ENCODE results near the gene NDUFAF4. TPM values are rescaled to one million over a fixed set of nuclear protein-coding genes. Genes with fewer than 3 reads are reported as not detected.

The NDUFAF4 gene
- polyA plus RNA-seq (2013, experiment 1 of 2): 41.4 TPM
- 36.6 TPM for polyA plus RNA-seq (2013, experiment 2 of 2)

DNA sequence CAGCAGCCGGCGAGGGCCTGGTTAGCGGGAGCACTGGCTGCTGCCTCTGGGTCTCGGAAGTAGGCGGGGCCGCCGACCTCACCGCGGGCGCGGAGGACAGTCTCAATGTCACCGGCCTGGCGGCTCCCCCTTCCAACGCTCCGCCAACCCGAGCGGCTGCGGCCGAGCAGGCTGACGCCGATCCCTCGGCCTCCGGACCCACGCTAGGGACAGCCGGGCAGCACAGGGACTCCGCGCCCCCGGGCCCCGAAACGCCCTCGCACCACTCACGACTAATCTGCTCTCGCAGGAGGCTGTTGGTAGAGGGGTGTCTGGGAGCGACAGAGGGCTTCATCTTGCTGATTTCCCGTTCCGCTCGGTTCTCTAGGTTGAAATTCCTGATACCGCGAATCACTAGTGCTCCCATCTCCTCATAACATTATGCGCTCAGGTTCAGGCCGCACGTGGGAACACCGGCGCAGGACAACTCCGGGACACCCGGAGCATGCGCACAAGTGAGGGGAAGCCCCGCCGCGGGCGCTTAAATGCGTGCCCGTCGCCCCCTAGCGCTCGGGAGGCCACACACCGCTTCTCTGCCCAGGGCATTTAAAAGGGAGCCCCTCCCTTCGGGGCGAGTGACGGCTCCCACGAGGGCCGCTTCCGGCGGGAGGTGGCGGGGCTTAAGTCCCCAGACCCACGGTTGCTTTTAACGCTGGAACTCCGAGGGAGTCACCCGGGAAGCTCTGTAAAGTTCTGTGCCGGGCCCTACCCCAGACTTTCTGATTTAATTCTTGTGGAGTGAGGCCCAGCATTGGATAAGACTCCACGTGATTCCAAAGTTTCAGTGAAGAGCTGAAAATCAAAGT lies at the start of gene NDUFAF4:
NDUFAF4 (minus strand) TSS at position 496 of the 845 bp plus-strand sequence; CDS start at position 406, 90 bp downstream.
- no peak within 1 kb of the TSS for H4K91ac ChIP-seq (ENCODE audit: low read depth, low read length, poor library complexity)
- H3K79me1 ChIP-seq (ENCODE audit: low read depth, low read length): peaks cover 1% of the 10 kb centered on the region
- no peak within 1 kb of the TSS for H2BK15ac ChIP-seq (ENCODE audit: low read length)
- peak within 1 kb of the TSS; percentile 70 for H3K27ac ChIP-seq (replicated peaks; ENCODE audit: low read length)
- no peak within 1 kb of the TSS for H2BK12ac ChIP-seq (ENCODE audit: low read length)
- H2AK5ac ChIP-seq (ENCODE audit: low read depth, low read length): no peak within 1 kb of the TSS
- no peaks in the 10 kb centered on the region for H3K9me3 ChIP-seq (replicated peaks in 1 of 2; ENCODE audit: control insufficient read depth in 2 of 2, insufficient read depth in 1 of 2, low read depth in 1 of 2, low read length in 2 of 2)
- H3K18ac ChIP-seq (ENCODE audit: low read length): peak within 1 kb of the TSS; percentile 76
- H3K23ac ChIP-seq (ENCODE audit: low read depth, low read length, poor library complexity): peak within 1 kb of the TSS; percentile 66
- H3K36me3 ChIP-seq (replicated peaks in 1 of 2; ENCODE audit: control insufficient read depth in 2 of 2, insufficient read depth in 2 of 2, low read length in 2 of 2): peaks cover 7 to 38% of the 10 kb centered on the region in 2 donors
- H3K4me1 ChIP-seq (ENCODE audit: control insufficient read depth in 2 of 2, insufficient read depth in 1 of 2, low read depth in 1 of 2, low read length in 2 of 2): peaks cover 1 to 5% of the 10 kb centered on the region in 2 donors
- peaks cover 0 to 4% (median 0%) of the 10 kb centered on the region in 3 experiments for H3K27me3 ChIP-seq (ENCODE audit: control insufficient read depth in 3 of 3, insufficient read depth in 3 of 3, low read depth in 1 of 3, low read length in 3 of 3)
- peak within 1 kb of the TSS; percentile 85 for H3K14ac ChIP-seq (ENCODE audit: low read length)
- H3K4me3 ChIP-seq (ENCODE audit: low read length in 2 of 2): peak within 1 kb of the TSS; percentile 95 to 97
- H4K8ac ChIP-seq (ENCODE audit: low read depth, low read length): no peak within 1 kb of the TSS
- peak within 1 kb of the TSS; percentile 82 for H3K4me2 ChIP-seq (ENCODE audit: insufficient read depth, low read length, poor library complexity, severe bottlenecking)
- WGBS, 2 donors (ENCODE audit: extremely low coverage in 2 of 2, insufficient read length in 2 of 2, insufficient replicate concordance in 1 of 2): no CpG with 5 or more reads among the region's 71 CpGs
- H2AFZ ChIP-seq (ENCODE audit: low read length): peak within 1 kb of the TSS; percentile 98
- peak within 1 kb of the TSS; percentile 87 for H3K9ac ChIP-seq (ENCODE audit: low read depth, low read length, poor library complexity)
- H2BK120ac ChIP-seq (ENCODE audit: low read depth, low read length): no peak within 1 kb of the TSS
- no peak within 1 kb of the TSS for H3K4ac ChIP-seq (ENCODE audit: low read length)
- DNase-seq (ENCODE audit: low spot score): peak; percentile 91
- no peak within 1 kb of the TSS for H2BK5ac ChIP-seq (ENCODE audit: low read length)

DNA sequence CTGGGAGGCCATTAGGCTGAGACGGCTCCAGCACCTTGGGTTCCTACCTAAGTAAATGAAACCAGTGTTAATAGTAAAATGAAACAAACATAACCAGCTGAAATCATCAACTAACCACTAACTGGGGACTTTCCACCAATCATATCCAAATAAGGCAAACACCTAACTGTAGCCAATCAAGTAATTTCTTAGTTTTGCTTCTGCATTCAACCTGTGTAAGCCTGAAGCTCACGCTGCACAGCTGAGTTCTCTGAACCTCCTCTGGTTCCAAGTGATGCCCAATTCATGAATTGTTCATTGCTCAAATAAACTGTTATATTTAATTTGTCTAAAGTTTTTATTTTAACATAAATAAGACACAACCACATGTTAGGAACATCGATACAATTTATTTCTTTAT lies 49.4 kb upstream of the NDUFAF4 start:
- H3K4me2 ChIP-seq (ENCODE audit: insufficient read depth, low read length, poor library complexity, severe bottlenecking): no peak overlapping the region
- no peak overlapping the region for H3K23ac ChIP-seq (ENCODE audit: low read depth, low read length, poor library complexity)
- no peaks in the 10 kb centered on the region for H3K27me3 ChIP-seq (ENCODE audit: control insufficient read depth in 3 of 3, insufficient read depth in 3 of 3, low read depth in 1 of 3, low read length in 3 of 3)
- H3K27ac ChIP-seq (replicated peaks; ENCODE audit: low read length): no peak overlapping the region
- no peak overlapping the region for H3K4me3 ChIP-seq (ENCODE audit: low read length in 2 of 2)
- H2AFZ ChIP-seq (ENCODE audit: low read length): no peak overlapping the region
- DNase-seq (ENCODE audit: low spot score): no peak
- H3K36me3 ChIP-seq (replicated peaks in 1 of 2; ENCODE audit: control insufficient read depth in 2 of 2, insufficient read depth in 2 of 2, low read length in 2 of 2): no peaks in the 10 kb centered on the region
- H4K8ac ChIP-seq (ENCODE audit: low read depth, low read length): no peak overlapping the region
- H3K14ac ChIP-seq (ENCODE audit: low read length): no peak overlapping the region
- H2AK5ac ChIP-seq (ENCODE audit: low read depth, low read length): no peak overlapping the region
- H2BK5ac ChIP-seq (ENCODE audit: low read length): no peak overlapping the region
- no peak overlapping the region for H2BK12ac ChIP-seq (ENCODE audit: low read length)
- H3K4me1 ChIP-seq (ENCODE audit: control insufficient read depth in 2 of 2, insufficient read depth in 1 of 2, low read depth in 1 of 2, low read length in 2 of 2): no peaks in the 10 kb centered on the region
- H3K9me3 ChIP-seq (replicated peaks in 1 of 2; ENCODE audit: control insufficient read depth in 2 of 2, insufficient read depth in 1 of 2, low read depth in 1 of 2, low read length in 2 of 2): no peaks in the 10 kb centered on the region
- H2BK120ac ChIP-seq (ENCODE audit: low read depth, low read length): no peak overlapping the region
- H2BK15ac ChIP-seq (ENCODE audit: low read length): no peak overlapping the region
- WGBS, 2 donors (ENCODE audit: extremely low coverage in 2 of 2, insufficient read length in 2 of 2, insufficient replicate concordance in 1 of 2): no CpG with 5 or more reads among the region's 3 CpGs
- H3K18ac ChIP-seq (ENCODE audit: low read length): no peak overlapping the region
- H3K79me1 ChIP-seq (ENCODE audit: low read depth, low read length): no peaks in the 10 kb centered on the region
- no peak overlapping the region for H4K91ac ChIP-seq (ENCODE audit: low read depth, low read length, poor library complexity)
- H3K4ac ChIP-seq (ENCODE audit: low read length): no peak overlapping the region
- no peak overlapping the region for H3K9ac ChIP-seq (ENCODE audit: low read depth, low read length, poor library complexity)

DNA sequence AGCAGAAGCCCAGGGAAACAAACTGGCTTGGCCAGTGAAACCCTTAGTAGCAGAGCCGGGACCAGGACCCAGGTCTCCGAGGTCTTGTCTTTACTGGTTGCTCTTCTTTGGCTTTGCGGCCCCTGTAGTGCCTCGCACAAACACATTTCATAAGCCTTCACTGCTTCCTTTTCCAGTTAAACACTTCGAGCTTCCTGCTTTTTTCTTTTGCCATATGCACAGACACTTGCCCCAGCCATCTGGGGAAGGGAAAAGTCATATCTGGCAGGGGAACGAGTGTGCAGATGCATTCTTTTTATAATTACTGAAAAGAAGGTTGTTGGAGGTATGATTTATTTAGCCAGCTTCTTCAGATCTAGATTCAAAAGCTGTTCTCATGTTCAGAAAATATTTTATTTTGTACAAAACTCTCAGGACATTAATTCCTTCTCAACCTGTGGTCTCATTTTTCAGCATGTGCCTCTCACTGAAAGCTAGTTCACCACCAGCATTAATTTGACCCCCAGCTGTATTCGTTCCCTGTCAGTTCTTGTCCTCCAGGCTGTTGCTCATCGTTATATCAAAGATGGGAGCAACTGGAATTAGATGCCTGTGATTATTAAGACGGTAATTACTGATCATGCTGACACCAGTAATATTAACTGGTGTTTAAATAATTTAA lies 46.0 kb upstream of the NDUFAF4 start:
- no peak overlapping the region for H3K4me2 ChIP-seq (ENCODE audit: insufficient read depth, low read length, poor library complexity, severe bottlenecking)
- no peak overlapping the region for H3K4me3 ChIP-seq (ENCODE audit: low read length in 2 of 2)
- no CpG with 5 or more reads among the region's 9 CpGs for WGBS, 2 donors (ENCODE audit: extremely low coverage in 2 of 2, insufficient read length in 2 of 2, insufficient replicate concordance in 1 of 2)
- H2BK5ac ChIP-seq (ENCODE audit: low read length): no peak overlapping the region
- no peak overlapping the region for H2BK15ac ChIP-seq (ENCODE audit: low read length)
- H3K18ac ChIP-seq (ENCODE audit: low read length): no peak overlapping the region
- no peak overlapping the region for H3K23ac ChIP-seq (ENCODE audit: low read depth, low read length, poor library complexity)
- H3K27ac ChIP-seq (replicated peaks; ENCODE audit: low read length): no peak overlapping the region
- no peak for DNase-seq (ENCODE audit: low spot score)
- H3K27me3 ChIP-seq (ENCODE audit: control insufficient read depth in 3 of 3, insufficient read depth in 3 of 3, low read depth in 1 of 3, low read length in 3 of 3): no peaks in the 10 kb centered on the region
- no peaks in the 10 kb centered on the region for H3K36me3 ChIP-seq (replicated peaks in 1 of 2; ENCODE audit: control insufficient read depth in 2 of 2, insufficient read depth in 2 of 2, low read length in 2 of 2)
- no peaks in the 10 kb centered on the region for H3K79me1 ChIP-seq (ENCODE audit: low read depth, low read length)
- no peak overlapping the region for H3K4ac ChIP-seq (ENCODE audit: low read length)
- no peaks in the 10 kb centered on the region for H3K9me3 ChIP-seq (replicated peaks in 1 of 2; ENCODE audit: control insufficient read depth in 2 of 2, insufficient read depth in 1 of 2, low read depth in 1 of 2, low read length in 2 of 2)
- H2BK120ac ChIP-seq (ENCODE audit: low read depth, low read length): no peak overlapping the region
- H3K14ac ChIP-seq (ENCODE audit: low read length): no peak overlapping the region
- H2AK5ac ChIP-seq (ENCODE audit: low read depth, low read length): no peak overlapping the region
- H3K4me1 ChIP-seq (ENCODE audit: control insufficient read depth in 2 of 2, insufficient read depth in 1 of 2, low read depth in 1 of 2, low read length in 2 of 2): no peaks in the 10 kb centered on the region
- no peak overlapping the region for H2AFZ ChIP-seq (ENCODE audit: low read length)
- H4K91ac ChIP-seq (ENCODE audit: low read depth, low read length, poor library complexity): no peak overlapping the region
- H3K9ac ChIP-seq (ENCODE audit: low read depth, low read length, poor library complexity): no peak overlapping the region
- no peak overlapping the region for H2BK12ac ChIP-seq (ENCODE audit: low read length)
- H4K8ac ChIP-seq (ENCODE audit: low read depth, low read length): no peak overlapping the region

DNA sequence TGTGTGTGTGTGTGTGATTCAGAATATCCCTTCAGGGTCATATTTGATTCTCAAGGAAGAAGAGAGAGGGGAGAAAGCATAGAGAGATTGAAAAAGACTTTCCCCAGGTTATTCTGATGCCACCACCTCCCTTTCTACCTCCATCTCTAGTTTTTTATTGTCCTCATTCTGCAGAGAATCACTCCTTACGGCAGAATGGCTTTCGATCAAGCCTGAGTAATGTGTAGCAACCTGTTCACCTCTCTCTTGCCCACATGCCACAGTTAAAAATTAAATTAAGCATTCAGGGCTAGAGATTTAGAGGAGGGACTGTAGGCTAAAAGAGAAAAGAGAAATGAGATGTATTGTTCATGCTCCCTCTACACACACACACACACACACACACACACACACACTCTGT lies 45.0 kb upstream of the NDUFAF4 start:
- H3K27ac ChIP-seq (replicated peaks; ENCODE audit: low read length): no peak overlapping the region
- H3K4me2 ChIP-seq (ENCODE audit: insufficient read depth, low read length, poor library complexity, severe bottlenecking): no peak overlapping the region
- no peak overlapping the region for H3K9ac ChIP-seq (ENCODE audit: low read depth, low read length, poor library complexity)
- WGBS, 2 donors (ENCODE audit: extremely low coverage in 2 of 2, insufficient read length in 2 of 2, insufficient replicate concordance in 1 of 2): no CpG with 5 or more reads among the region's 2 CpGs
- H2AK5ac ChIP-seq (ENCODE audit: low read depth, low read length): no peak overlapping the region
- no peaks in the 10 kb centered on the region for H3K4me1 ChIP-seq (ENCODE audit: control insufficient read depth in 2 of 2, insufficient read depth in 1 of 2, low read depth in 1 of 2, low read length in 2 of 2)
- H2BK120ac ChIP-seq (ENCODE audit: low read depth, low read length): no peak overlapping the region
- H3K27me3 ChIP-seq (ENCODE audit: control insufficient read depth in 3 of 3, insufficient read depth in 3 of 3, low read depth in 1 of 3, low read length in 3 of 3): no peaks in the 10 kb centered on the region
- no peak overlapping the region for H2AFZ ChIP-seq (ENCODE audit: low read length)
- no peak overlapping the region for H4K91ac ChIP-seq (ENCODE audit: low read depth, low read length, poor library complexity)
- no peaks in the 10 kb centered on the region for H3K79me1 ChIP-seq (ENCODE audit: low read depth, low read length)
- DNase-seq (ENCODE audit: low spot score): no peak
- H3K9me3 ChIP-seq (replicated peaks in 1 of 2; ENCODE audit: control insufficient read depth in 2 of 2, insufficient read depth in 1 of 2, low read depth in 1 of 2, low read length in 2 of 2): no peaks in the 10 kb centered on the region
- H3K36me3 ChIP-seq (replicated peaks in 1 of 2; ENCODE audit: control insufficient read depth in 2 of 2, insufficient read depth in 2 of 2, low read length in 2 of 2): no peaks in the 10 kb centered on the region
- no peak overlapping the region for H2BK15ac ChIP-seq (ENCODE audit: low read length)
- no peak overlapping the region for H3K4me3 ChIP-seq (ENCODE audit: low read length in 2 of 2)
- H3K18ac ChIP-seq (ENCODE audit: low read length): no peak overlapping the region
- H2BK5ac ChIP-seq (ENCODE audit: low read length): no peak overlapping the region
- no peak overlapping the region for H4K8ac ChIP-seq (ENCODE audit: low read depth, low read length)
- no peak overlapping the region for H3K4ac ChIP-seq (ENCODE audit: low read length)
- H3K14ac ChIP-seq (ENCODE audit: low read length): no peak overlapping the region
- H3K23ac ChIP-seq (ENCODE audit: low read depth, low read length, poor library complexity): no peak overlapping the region
- H2BK12ac ChIP-seq (ENCODE audit: low read length): no peak overlapping the region

All from neuronal stem cell (in vitro differentiated cells).